ENCODE results near the gene ASB15.

DNA sequence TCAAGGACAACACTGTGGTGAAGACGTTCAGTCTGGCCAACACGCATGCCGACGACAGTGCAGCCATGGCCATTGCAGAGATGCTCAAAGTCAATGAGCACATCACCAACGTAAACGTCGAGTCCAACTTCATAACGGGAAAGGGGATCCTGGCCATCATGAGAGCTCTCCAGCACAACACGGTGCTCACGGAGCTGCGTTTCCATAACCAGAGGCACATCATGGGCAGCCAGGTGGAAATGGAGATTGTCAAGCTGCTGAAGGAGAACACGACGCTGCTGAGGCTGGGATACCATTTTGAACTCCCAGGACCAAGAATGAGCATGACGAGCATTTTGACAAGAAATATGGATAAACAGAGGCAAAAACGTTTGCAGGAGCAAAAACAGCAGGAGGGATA is 60.7 kb downstream of the ASB15 start:
- TF ChIP-seq CTCF (IDR thresholded peaks at IDR 0.05) (no peak), POLR2A (IDR thresholded peaks at IDR 0.05) (no peak)
